Measurements from ENCODE around the gene ATP13A1.
"Not testable (repeated sequence)": the region's sequence is repeated elsewhere in the genome, so short reads cannot be mapped to it uniquely, and the experiment has no call there.

The ATP13A1 gene

GRCh38 chr19:19663256-19664120, at the start of gene ATP13A1:
Gene ATP13A1 (minus strand): TSS chr19:19663676. CDS start chr19:19663666, 10 bp downstream.
- Histone ChIP-seq H3K4me3 (ENCODE audit: low read depth, low read length) (peak within 1 kb of the TSS; percentile 67), H3K36me3 (peaks cover 21% of the 10 kb centered on the region), H3K9me3 (ENCODE audit: severe bottlenecking) (no peaks in the 10 kb centered on the region), H3K27ac (peak within 1 kb of the TSS; percentile 89), H3K27me3 (ENCODE audit: insufficient read depth, low read depth, severe bottlenecking) (no peaks in the 10 kb centered on the region)
- peak; percentile 98 for DNase-seq
- no peak; the same call in 1 of the 2 replicates for TF ChIP-seq CTCF (IDR thresholded peaks at IDR 0.05; ENCODE audit: low read depth, low read length)

GRCh38 chr19:19711934-19712828, 48.7 kb upstream of the ATP13A1 start:
- Histone ChIP-seq H3K9me3 (ENCODE audit: severe bottlenecking) (peaks cover 41% of the 10 kb centered on the region), H3K36me3 (peaks cover 71% of the 10 kb centered on the region), H3K27ac (no peak overlapping the region), H3K27me3 (ENCODE audit: insufficient read depth, low read depth, severe bottlenecking) (no peaks in the 10 kb centered on the region), H3K4me3 (ENCODE audit: low read depth, low read length) (no peak overlapping the region)
- TF ChIP-seq CTCF (IDR thresholded peaks at IDR 0.05; ENCODE audit: low read depth, low read length): no peak
- DNase-seq: no peak

GRCh38 chr19:19711306-19711933, 47.9 kb upstream of the ATP13A1 start:
- no peaks in the 10 kb centered on the region for H3K27me3 ChIP-seq (ENCODE audit: insufficient read depth, low read depth, severe bottlenecking)
- TF ChIP-seq CTCF (IDR thresholded peaks at IDR 0.05; ENCODE audit: low read depth, low read length): no peak
- no peak overlapping the region for H3K4me3 ChIP-seq (ENCODE audit: low read depth, low read length)
- H3K27ac ChIP-seq: no peak overlapping the region
- H3K36me3 ChIP-seq: peaks cover 70% of the 10 kb centered on the region
- no peak for DNase-seq
- H3K9me3 ChIP-seq (ENCODE audit: severe bottlenecking): peaks cover 42% of the 10 kb centered on the region

- Histone ChIP-seq H3K9me3 (ENCODE audit: severe bottlenecking) (peaks cover 38% of the 10 kb centered on the region), H3K27me3 (ENCODE audit: insufficient read depth, low read depth, severe bottlenecking) (no peaks in the 10 kb centered on the region), H3K27ac (no peak overlapping the region), H3K4me3 (ENCODE audit: low read depth, low read length) (no peak overlapping the region), H3K36me3 (peaks cover 65% of the 10 kb centered on the region)
- TF ChIP-seq CTCF (IDR thresholded peaks at IDR 0.05; ENCODE audit: low read depth, low read length): no peak
- no peak for DNase-seq
These were observed 47.0 kb upstream of the ATP13A1 start for GRCh38 chr19:19710506-19710905.

- Histone ChIP-seq H3K4me3 (ENCODE audit: low read depth, low read length) (no peak overlapping the region), H3K36me3 (peaks cover 15% of the 10 kb centered on the region), H3K9me3 (ENCODE audit: severe bottlenecking) (peaks cover 9% of the 10 kb centered on the region), H3K27me3 (ENCODE audit: insufficient read depth, low read depth, severe bottlenecking) (no peaks in the 10 kb centered on the region), H3K27ac (no peak overlapping the region)
- no peak for DNase-seq
- TF ChIP-seq CTCF (IDR thresholded peaks at IDR 0.05; ENCODE audit: low read depth, low read length): no peak
These were observed 41.4 kb upstream of the ATP13A1 start for GRCh38 chr19:19704836-19705235.

- not testable (repeated sequence) for H3K4me3 ChIP-seq (ENCODE audit: low read depth, low read length); H3K9me3 ChIP-seq (ENCODE audit: severe bottlenecking); H3K27ac ChIP-seq; DNase-seq; H3K27me3 ChIP-seq (ENCODE audit: insufficient read depth, low read depth, severe bottlenecking); H3K36me3 ChIP-seq
These were observed 37.0 kb upstream of the ATP13A1 start for GRCh38 chr19:19700493-19700892.

Measured in WERI-Rb-1 (cell line).